HepG2 (cell line): Measurements from ENCODE around the gene FOSB. TPM values are rescaled to one million over a fixed set of nuclear protein-coding genes. Genes with fewer than 3 reads are reported as not detected.

ENCODE experiments used
- AGO2 ChIP-seq: fragments of 200-400 bp; formaldehyde crosslinking; optimal IDR thresholded peaks from 2 replicates; pipeline ENCODE3; 2017; ENCODE audit warnings: mild to moderate bottlenecking, low read depth, low read length, moderate library complexity
- CBX5 ChIP-seq: sonication (generic); formaldehyde crosslinking; IDR thresholded peaks from 2 replicates; pipeline ENCODE4 v1.4.0; 2020; ENCODE audit warnings: missing genetic modification reagents, borderline replicate concordance
- EP300 ChIP-seq, 3 experiments: sonication (generic) in 1 of 3; formaldehyde crosslinking in 1 of 3; IDR thresholded peaks; 2 replicates each; pipeline versions ENCODE4 v1.5.1 to v1.6.1; 2011 to 2020; ENCODE audit warnings: low read depth in 2 of 3, low read length in 2 of 3, borderline replicate concordance in 1 of 3, improper control_type of control experiment in 1 of 3, mild to moderate bottlenecking in 1 of 3, missing genetic modification reagents in 1 of 3, moderate library complexity in 1 of 3
- IRF2 ChIP-seq: IDR thresholded peaks from 2 replicates; pipeline ENCODE4 v1.6.1; 2018; ENCODE audit warnings: missing genetic modification reagents, missing compliant biosample characterization
- MTERF4 ChIP-seq: sonication (generic); formaldehyde crosslinking; IDR thresholded peaks from 2 replicates; pipeline ENCODE4 v1.8.0; 2023; ENCODE audit warnings: mild to moderate bottlenecking, missing genetic modification reagents
- MXI1 ChIP-seq: IDR thresholded peaks from 3 replicates; pipeline ENCODE4 v1.6.1; 2012; ENCODE audit warnings: low read depth, low read length, inconsistent platforms, borderline replicate concordance
- NCOR1 ChIP-seq: fragments of 200-600 bp; sonication (generic); IDR thresholded peaks from 2 replicates; pipeline ENCODE4 v1.7.0; 2017; ENCODE audit warnings: antibody characterized with exemption, low read length, borderline replicate concordance
- NFRKB ChIP-seq: fragments of 450-650 bp; IDR thresholded peaks from 2 replicates; pipeline ENCODE4 v1.6.1; 2017
- RXRA ChIP-seq: sonication (generic); formaldehyde crosslinking; IDR thresholded peaks from 2 replicates; pipeline ENCODE4 v1.5.1; 2020; ENCODE audit warnings: missing genetic modification reagents
- THAP9 ChIP-seq: sonication (generic); formaldehyde crosslinking; IDR thresholded peaks from 2 replicates; pipeline ENCODE4; 2020; ENCODE audit warnings: missing genetic modification reagents, mild to moderate bottlenecking, borderline replicate concordance
- ZBTB21 ChIP-seq: sonication (generic); formaldehyde crosslinking; IDR thresholded peaks from 2 replicates; pipeline ENCODE4 v1.4.0; 2020; ENCODE audit warnings: missing genetic modification reagents
- ZFP36 ChIP-seq: fragments of 150-350 bp; IDR thresholded peaks from 2 replicates; pipeline ENCODE4 v1.6.1; 2018; ENCODE audit warnings: borderline replicate concordance, low read length, low read depth; ENCODE audit not compliant: partially characterized antibody
- ZFX ChIP-seq: sonication (generic); formaldehyde crosslinking; IDR thresholded peaks from 2 replicates; pipeline ENCODE4 v1.4.0; 2020; ENCODE audit warnings: mild to moderate bottlenecking, low read depth, missing genetic modification reagents, moderate library complexity
- ZNF446 ChIP-seq: sonication (generic); formaldehyde crosslinking; IDR thresholded peaks from 2 replicates; pipeline ENCODE4 v1.5.0; 2020; ENCODE audit warnings: mild to moderate bottlenecking, missing genetic modification reagents
- ZNF644 ChIP-seq: IDR thresholded peaks from 2 replicates; pipeline ENCODE4 v1.6.1; 2016; ENCODE audit warnings: low read depth
- ZNF747 ChIP-seq: sonication (generic); formaldehyde crosslinking; IDR thresholded peaks from 2 replicates; pipeline ENCODE4 v1.8.1; 2023; ENCODE audit warnings: missing genetic modification reagents, mild to moderate bottlenecking, borderline replicate concordance
- polyA plus RNA-seq, 8 experiments: library from polyadenylated mRNA; depleted of rRNA in 3 of 8; stranded (reverse) in 7 of 8; unstranded in 1 of 8; fragments of >200 nt; fragmentation: Illumina TruSeq in 4 of 8; extraction: Trizol in 4 of 8; gene quantifications; 2 replicates each; pipeline versions ENCODE4 v1.2.1 to v1.2.3, GENCODE V29; 2011 to 2016; ENCODE audit warnings: low read depth in 4 of 8, missing spikeins in 1 of 8, mixed read lengths in 1 of 8; ENCODE audit not compliant: insufficient read depth in 1 of 8
- total RNA-seq, 5 experiments: library from RNA; depleted of rRNA; stranded (reverse); fragments of >200 nt; fragmentation: Illumina TruSeq; extraction: Trizol; gene quantifications; 2 replicates each; pipeline ENCODE4 v1.2.3, GENCODE V29; 2016; ENCODE audit warnings: low read depth in 1 of 5
- TF ChIP-seq, protein P1 (sequence below): sonication (generic); formaldehyde crosslinking; IDR thresholded peaks from 2 replicates; pipeline ENCODE4 v1.5.1; 2020; ENCODE audit warnings: mild to moderate bottlenecking, missing genetic modification reagents, moderate library complexity
- TF ChIP-seq, protein P2 (sequence below): sonication (generic); formaldehyde crosslinking; IDR thresholded peaks from 2 replicates; pipeline ENCODE4 v1.4.0; 2020; ENCODE audit warnings: missing genetic modification reagents
- TF ChIP-seq, protein P3 (sequence below): sonication (generic); formaldehyde crosslinking; IDR thresholded peaks from 2 replicates; pipeline ENCODE4 v1.5.0; 2020; ENCODE audit warnings: missing genetic modification reagents, mild to moderate bottlenecking, borderline replicate concordance

The FOSB gene
- total and polyA plus RNA-seq, 2 of the 13 experiments (the other 11 are each of a cell fraction or from before 2014, with no cell fraction given) = 2.8 to 6.0 TPM

DNA sequence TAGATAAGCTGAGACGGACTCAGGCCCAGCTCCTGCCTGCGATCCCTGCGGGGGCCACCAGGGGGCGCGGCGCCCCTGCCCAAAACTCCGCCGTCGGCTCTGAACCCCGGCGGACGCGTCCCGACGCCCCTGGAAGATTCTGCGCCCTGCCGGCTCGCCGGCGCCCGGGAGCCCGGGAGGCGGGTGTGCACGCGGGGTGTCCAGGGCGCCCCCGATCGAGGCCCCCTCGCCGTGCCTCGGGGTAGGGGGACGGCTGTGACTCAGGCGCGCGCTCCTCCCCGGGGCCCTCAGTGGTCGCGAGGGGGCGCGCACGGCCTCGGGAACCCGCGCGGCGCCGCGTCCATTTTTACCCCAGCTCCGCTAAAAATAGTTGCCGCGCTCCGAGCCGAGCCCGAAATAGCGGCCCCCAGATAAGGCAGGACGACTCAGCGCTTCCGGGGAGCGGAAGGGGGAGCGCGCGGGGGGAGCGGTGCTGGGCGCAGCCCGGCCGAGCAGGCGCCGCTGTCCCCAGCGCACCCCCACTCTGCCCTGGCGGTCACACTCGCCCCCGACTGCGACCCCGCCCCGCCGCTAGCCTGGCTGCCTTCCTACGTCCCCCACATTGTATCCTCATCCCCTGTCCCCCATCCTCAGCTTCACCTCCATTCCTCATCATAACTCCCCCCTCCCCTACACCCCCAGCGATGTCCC lies 28.1 kb upstream of the FOSB start (continued):
- TF ChIP-seq ZBTB21 (CRISPR knock-in tag) (no peak), MXI1 (0 out of 3 replicates have a peak, but pooled peaks have one; percentile 30), EP300 (IDR thresholded peaks at IDR 0.05; ENCODE audit: low read depth in 2 of 2, low read length in 2 of 2) (no peak), EP300 (CRISPR knock-in tag; IDR thresholded peaks at IDR 0.05; ENCODE audit: borderline replicate concordance) (no peak), NCOR1 (no peak), CBX5 (CRISPR knock-in tag) (0 out of 2 replicates have a peak, but pooled peaks have one; percentile 16), RXRA (CRISPR knock-in tag) (no peak), IRF2 (CRISPR knock-in tag) (0 out of 2 replicates have a peak, but pooled peaks have one; percentile 31), ZFX (CRISPR knock-in tag) (no peak), AGO2 (no peak), THAP9 (CRISPR knock-in tag) (peak; percentile 4; the same call in 1 of the 2 replicates), NFRKB (no peak), ZNF747 (CRISPR knock-in tag) (no peak), ZNF644 (CRISPR knock-in tag) (no peak), ZFP36 (no peak), MTERF4 (no peak), ZNF446 (no peak)
- TF ChIP-seq, protein P1, sequence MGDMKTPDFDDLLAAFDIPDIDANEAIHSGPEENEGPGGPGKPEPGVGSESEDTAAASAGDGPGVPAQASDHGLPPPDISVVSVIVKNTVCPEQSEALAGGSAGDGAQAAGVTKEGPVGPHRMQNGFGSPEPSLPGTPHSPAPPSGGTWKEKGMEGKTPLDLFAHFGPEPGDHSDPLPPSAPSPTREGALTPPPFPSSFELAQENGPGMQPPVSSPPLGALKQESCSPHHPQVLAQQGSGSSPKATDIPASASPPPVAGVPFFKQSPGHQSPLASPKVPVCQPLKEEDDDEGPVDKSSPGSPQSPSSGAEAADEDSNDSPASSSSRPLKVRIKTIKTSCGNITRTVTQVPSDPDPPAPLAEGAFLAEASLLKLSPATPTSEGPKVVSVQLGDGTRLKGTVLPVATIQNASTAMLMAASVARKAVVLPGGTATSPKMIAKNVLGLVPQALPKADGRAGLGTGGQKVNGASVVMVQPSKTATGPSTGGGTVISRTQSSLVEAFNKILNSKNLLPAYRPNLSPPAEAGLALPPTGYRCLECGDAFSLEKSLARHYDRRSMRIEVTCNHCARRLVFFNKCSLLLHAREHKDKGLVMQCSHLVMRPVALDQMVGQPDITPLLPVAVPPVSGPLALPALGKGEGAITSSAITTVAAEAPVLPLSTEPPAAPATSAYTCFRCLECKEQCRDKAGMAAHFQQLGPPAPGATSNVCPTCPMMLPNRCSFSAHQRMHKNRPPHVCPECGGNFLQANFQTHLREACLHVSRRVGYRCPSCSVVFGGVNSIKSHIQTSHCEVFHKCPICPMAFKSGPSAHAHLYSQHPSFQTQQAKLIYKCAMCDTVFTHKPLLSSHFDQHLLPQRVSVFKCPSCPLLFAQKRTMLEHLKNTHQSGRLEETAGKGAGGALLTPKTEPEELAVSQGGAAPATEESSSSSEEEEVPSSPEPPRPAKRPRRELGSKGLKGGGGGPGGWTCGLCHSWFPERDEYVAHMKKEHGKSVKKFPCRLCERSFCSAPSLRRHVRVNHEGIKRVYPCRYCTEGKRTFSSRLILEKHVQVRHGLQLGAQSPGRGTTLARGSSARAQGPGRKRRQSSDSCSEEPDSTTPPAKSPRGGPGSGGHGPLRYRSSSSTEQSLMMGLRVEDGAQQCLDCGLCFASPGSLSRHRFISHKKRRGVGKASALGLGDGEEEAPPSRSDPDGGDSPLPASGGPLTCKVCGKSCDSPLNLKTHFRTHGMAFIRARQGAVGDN = peak; percentile 71
- TF ChIP-seq, protein P2, sequence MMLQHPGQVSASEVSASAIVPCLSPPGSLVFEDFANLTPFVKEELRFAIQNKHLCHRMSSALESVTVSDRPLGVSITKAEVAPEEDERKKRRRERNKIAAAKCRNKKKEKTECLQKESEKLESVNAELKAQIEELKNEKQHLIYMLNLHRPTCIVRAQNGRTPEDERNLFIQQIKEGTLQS = no peak
- TF ChIP-seq, protein P3, sequence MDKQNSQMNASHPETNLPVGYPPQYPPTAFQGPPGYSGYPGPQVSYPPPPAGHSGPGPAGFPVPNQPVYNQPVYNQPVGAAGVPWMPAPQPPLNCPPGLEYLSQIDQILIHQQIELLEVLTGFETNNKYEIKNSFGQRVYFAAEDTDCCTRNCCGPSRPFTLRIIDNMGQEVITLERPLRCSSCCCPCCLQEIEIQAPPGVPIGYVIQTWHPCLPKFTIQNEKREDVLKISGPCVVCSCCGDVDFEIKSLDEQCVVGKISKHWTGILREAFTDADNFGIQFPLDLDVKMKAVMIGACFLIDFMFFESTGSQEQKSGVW (CRISPR knock-in tag) = no peak
